Heart left ventricle (tissue), 16 donors: ENCODE data around the gene IFNAR1. TPM values are rescaled to one million over a fixed set of nuclear protein-coding genes. Genes with fewer than 3 reads are reported as not detected.

ENCODE experiments used
- ATAC-seq, 4 donors: fragments of 200-7000 bp; cut with Tn5 transposase; one replicate each; pipeline ENCODE4 v1.9.1; 2020 to 2022; ENCODE audit warnings: moderate library complexity in 4 of 4, mild to moderate bottlenecking in 3 of 4, moderate number of reproducible peaks in 1 of 4
- DNase-seq, 5 donors: peaks; one replicate each; pipeline ENCODE4 v3.0.0-alpha.2; 2020
- H3K27ac ChIP-seq, 12 donors: fragments of 200-600 bp; sonication (generic) in 4 of 12; one replicate each; pipeline versions ENCODE4 v1.5.0 to v1.8.0; 2016 to 2022; ENCODE audit warnings: mild to moderate bottlenecking in 2 of 12
- H3K27me3 ChIP-seq, 9 donors: fragments of 200-600 bp; sonication (generic) in 2 of 9; one replicate each; pipeline versions ENCODE4 v1.5.1 to v1.8.0; 2016 to 2022; ENCODE audit warnings: mild to moderate bottlenecking in 3 of 9
- H3K36me3 ChIP-seq, 9 donors: fragments of 200-600 bp; sonication (generic) in 2 of 9; one replicate each; pipeline versions ENCODE4 v1.5.0 to v1.8.0; 2018 to 2022; ENCODE audit warnings: mild to moderate bottlenecking in 2 of 9
- H3K4me1 ChIP-seq, 12 donors: fragments of 200-600 bp; sonication (generic) in 4 of 12; one replicate each; pipeline versions ENCODE4 v1.5.0 to v1.8.0; 2016 to 2022; ENCODE audit warnings: mild to moderate bottlenecking in 3 of 12
- H3K4me3 ChIP-seq, 12 donors: fragments of 200-600 bp; sonication (generic) in 4 of 12; one replicate each; pipeline versions ENCODE4 v1.5.0 to v1.8.0; 2017 to 2022; ENCODE audit warnings: mild to moderate bottlenecking in 9 of 12, moderate library complexity in 4 of 12
- H3K9me3 ChIP-seq, 12 donors: fragments of 200-600 bp; sonication (generic) in 4 of 12; one replicate each; pipeline versions ENCODE4 v1.5.0 to v1.8.0; 2016 to 2022; ENCODE audit warnings: mild to moderate bottlenecking in 1 of 12
- CTCF ChIP-seq, 12 donors: fragments of 200-600 bp; sonication (generic) in 4 of 12; IDR thresholded peaks; one replicate each; pipeline versions ENCODE4 v1.5.0 to v1.8.0; 2018 to 2022; ENCODE audit warnings: antibody characterized with exemption in 12 of 12, mild to moderate bottlenecking in 5 of 12
- POLR2A ChIP-seq, 2 donors: fragments of 450-650 bp; IDR thresholded peaks; one replicate each; pipeline ENCODE4 v1.6.1; 2017; ENCODE audit warnings: antibody characterized with exemption in 2 of 2, mild to moderate bottlenecking in 2 of 2, moderate library complexity in 2 of 2
- WGBS, 4 donors: extraction: QIAGEN DNeasy Blood & Tissue Kit in 2 of 4; methylation state at CpG; one replicate each; pipeline versions ENCODE4 v1.1.5 to v1.1.7; 2013 to 2018; 5-methylcytosine and 5-hydroxymethylcytosine counted together
- intact Hi-C, 10 donors: fragments of 100-400 bp; cut with DNase I; formaldehyde crosslinking; loops; one replicate each; pipeline versions ENCODE4 v1.11.1 to v1.14.2; 2022
- polyA plus RNA-seq, 2 donors: library from polyadenylated mRNA; stranded (reverse); fragments of 200-250 nt; gene quantifications; one replicate each; pipeline ENCODE4 v1.2.3, GENCODE V29; 2013
- total RNA-seq, 9 donors: library from RNA; depleted of rRNA in 2 of 9; stranded (reverse); fragments of >200 nt in 2 of 9; fragmentation: NEBNext Ultra II Directional in 3 of 9; extraction: Animal tissue kit (Norgen Biotek cat#: 25700) in 3 of 9; gene quantifications; one replicate each; pipeline versions ENCODE4 v1.1.0 to v1.2.4, GENCODE V29; 2016 to 2023
- donor health status: ischemic (EF 13 %, LVEDD 7.1; RV severe dilation, severe dysfunction).
- donor health status: healthy with polysubstance abuse.
- donor health status: DM: no; HTN: yes; CAD: no.
- donor health status: DM: no; HTN: no; CAD: no.
- donor health status: ischemic (EF 25% LVEDD 6.9; RV normal size, moderate dysfunction).
- donor health status: ischemic (EF 25% LVEDD 5.7; RV mildly dilated, moderate dysfunction).
- donor health status: healthy.
- donor health status: DM: yes; HTN: yes; CAD: no.
- donor health status: ischemic (EF 35%, LVEDD 5.7; RV mildly dilated, moderate dysfunction).
- donor health status: nonischemic (EF 11% LVEDD 7.7; RV severe dilation, severe dysfunction).
- donor health status: DM: yes; HTN: yes; CAD: no.
- donor health status: PGD.
- donor health status: ischemic (EF 29% LVEDD 5.4; RV normal size, mild dysfunction).
- donor health status: nonischemic (EF 23%, LVEDD 6.1; RV moderate dilation, normal function).

IFNAR1 gene
- total and polyA plus RNA-seq, 11 donors = 6.5 to 38.9 (median 22.5) TPM

- Histone ChIP-seq H3K27ac (no peak overlapping the region), H3K27me3 (no peaks in the 10 kb centered on the region), H3K36me3 (no peaks in the 10 kb centered on the region), H3K4me3 (no peak overlapping the region), H3K4me1 (peaks cover 0 to 32% (median 2%) of the 10 kb centered on the region in 12 donors), H3K9me3 (peaks cover 0 to 28% (median 15%) of the 10 kb centered on the region in 12 donors)
- no peak for TF ChIP-seq POLR2A (IDR thresholded peaks at IDR 0.05)
- no peak for TF ChIP-seq CTCF (IDR thresholded peaks at IDR 0.05)
- no peak for ATAC-seq
- intact Hi-C loops = loop anchor here in 3 of 10 donors (10.0 kb wide), 3 partner anchors 75 to 535 kb away; no protein-coding TSS in a partner anchor
- DNase-seq = no peak
- 80 to 100% (median 91%) methylated on average over 1 of the region's 1 CpG for WGBS, 4 donors
These were observed 44.8 kb downstream of the IFNAR1 start for GRCh38 chr21:33369586-33369985.

GRCh38 chr21:33370305-33370704, 45.5 kb downstream of the IFNAR1 start:
- H3K4me1 ChIP-seq = peaks cover 0 to 39% (median 4%) of the 10 kb centered on the region in 12 donors
- no peak overlapping the region for H3K4me3 ChIP-seq
- 93 to 100% (median 96%) methylated on average over 2 of the region's 2 CpGs for WGBS, 4 donors
- TF ChIP-seq CTCF (IDR thresholded peaks at IDR 0.05) (no peak), POLR2A (IDR thresholded peaks at IDR 0.05) (no peak)
- H3K36me3 ChIP-seq = no peaks in the 10 kb centered on the region
- no peak overlapping the region for H3K27ac ChIP-seq
- peaks cover 0 to 28% (median 15%) of the 10 kb centered on the region in 12 donors for H3K9me3 ChIP-seq
- DNase-seq = no peak
- no peak for ATAC-seq
- no peaks in the 10 kb centered on the region for H3K27me3 ChIP-seq
- intact Hi-C loops = loop anchor here in 6 of 10 donors (5.0 to 10.0 kb wide), 5 partner anchors 74 to 536 kb away; no protein-coding TSS in a partner anchor

GRCh38 chr21:33371366-33371765, 46.6 kb downstream of the IFNAR1 start:
- ATAC-seq (no peak), DNase-seq (no peak)
- H3K4me1 ChIP-seq = peaks cover 0 to 43% (median 4%) of the 10 kb centered on the region in 12 donors
- peaks cover 0 to 24% (median 15%) of the 10 kb centered on the region in 12 donors for H3K9me3 ChIP-seq
- TF ChIP-seq CTCF (IDR thresholded peaks at IDR 0.05) = no peak
- peak overlapping the region in 1 of 12 donors; percentile 33 for H3K27ac ChIP-seq
- intact Hi-C loops = loop anchor here in 6 of 10 donors (5.0 to 10.0 kb wide), 5 partner anchors 73 to 537 kb away; no protein-coding TSS in a partner anchor
- H3K27me3 ChIP-seq = no peaks in the 10 kb centered on the region
- no peaks in the 10 kb centered on the region for H3K36me3 ChIP-seq
- WGBS, 4 donors = 84 to 90% (median 88%) methylated on average over 3 of the region's 3 CpGs
- no peak overlapping the region for H3K4me3 ChIP-seq

GRCh38 chr21:33372582-33372981, 47.8 kb downstream of the IFNAR1 start:
- Histone ChIP-seq H3K27ac (peak overlapping the region in 1 of 12 donors; percentile 28), H3K4me3 (no peak overlapping the region), H3K9me3 (peaks cover 0 to 12% (median 4%) of the 10 kb centered on the region in 12 donors), H3K27me3 (no peaks in the 10 kb centered on the region), H3K4me1 (peaks cover 0 to 43% (median 4%) of the 10 kb centered on the region in 12 donors), H3K36me3 (no peaks in the 10 kb centered on the region)
- WGBS, 4 donors = 96 to 99% (median 97%) methylated on average over 11 to 12 of the region's 12 CpGs
- ATAC-seq = no peak
- TF ChIP-seq POLR2A (IDR thresholded peaks at IDR 0.05) (no peak), CTCF (IDR thresholded peaks at IDR 0.05) (no peak)
- DNase-seq = no peak
- intact Hi-C loops = loop anchor here in 6 of 10 donors (5.0 to 10.0 kb wide), 5 partner anchors 72 to 538 kb away; no protein-coding TSS in a partner anchor
